Trophoblast cell (in vitro differentiated cells and primary cell): ENCODE data around the gene KIF26B.

Experiments
- DNase-seq, 2 donors: peaks; one replicate each; pipeline ENCODE4 v3.0.0-alpha.2; 2016
- H2AFZ ChIP-seq: 2 replicates; pipeline ENCODE4 v1.6.1; 2013; ENCODE audit warnings: low read length, moderate library complexity, mild to moderate bottlenecking; ENCODE audit not compliant: insufficient read depth, poor library complexity
- H2AK5ac ChIP-seq: 2 replicates; pipeline ENCODE4 v1.6.1; 2013; ENCODE audit warnings: mild to moderate bottlenecking, low read length
- H2BK120ac ChIP-seq: 2 replicates; pipeline ENCODE4 v1.6.1; 2013; ENCODE audit warnings: low read length, mild to moderate bottlenecking, moderate library complexity; ENCODE audit not compliant: insufficient read depth, poor library complexity
- H2BK12ac ChIP-seq: 2 replicates; pipeline ENCODE4 v1.6.1; 2013; ENCODE audit warnings: mild to moderate bottlenecking, low read length, moderate library complexity
- H2BK5ac ChIP-seq: 2 replicates; pipeline ENCODE4 v1.6.1; 2013; ENCODE audit warnings: low read length, low read depth, moderate library complexity, mild to moderate bottlenecking; ENCODE audit not compliant: poor library complexity
- H3K14ac ChIP-seq: 2 replicates; pipeline ENCODE4 v1.6.1; 2013; ENCODE audit warnings: mild to moderate bottlenecking, low read length
- H3K18ac ChIP-seq: 2 replicates; pipeline ENCODE4 v1.6.1; 2013; ENCODE audit warnings: mild to moderate bottlenecking, low read length
- H3K23ac ChIP-seq: 2 replicates; pipeline ENCODE4 v1.6.1; 2013; ENCODE audit warnings: low read length
- H3K27ac ChIP-seq: 2 replicates; pipeline ENCODE4 v1.5.1; 2013; ENCODE audit warnings: low read depth, mild to moderate bottlenecking, inconsistent platforms, low read length, moderate library complexity
- H3K27me3 ChIP-seq: 2 replicates; pipeline ENCODE4 v1.6.1; 2013; ENCODE audit warnings: inconsistent platforms, mild to moderate bottlenecking, low read length, moderate library complexity; ENCODE audit not compliant: insufficient read depth
- H3K36me3 ChIP-seq, 2 experiments: 1 replicate in 1 of 2; 2 replicates in 1 of 2; pipeline ENCODE4 v1.6.1; 2013; ENCODE audit warnings: low read length in 2 of 2, mild to moderate bottlenecking in 2 of 2, moderate library complexity in 1 of 2; ENCODE audit not compliant: insufficient read depth in 2 of 2, control insufficient read depth in 1 of 2
- H3K4ac ChIP-seq: 2 replicates; pipeline ENCODE4 v1.6.1; 2013; ENCODE audit warnings: low read depth, mild to moderate bottlenecking, low read length, moderate library complexity
- H3K4me1 ChIP-seq, 2 experiments: 1 replicate in 1 of 2; 2 replicates in 1 of 2; pipeline ENCODE4 v1.6.1; 2013; ENCODE audit warnings: low read length in 2 of 2, mild to moderate bottlenecking in 2 of 2, moderate library complexity in 1 of 2; ENCODE audit not compliant: insufficient read depth in 2 of 2, control insufficient read depth in 1 of 2
- H3K4me2 ChIP-seq: 2 replicates; pipeline ENCODE4 v1.6.1; 2013; ENCODE audit warnings: inconsistent platforms, mild to moderate bottlenecking, low read length, moderate library complexity
- H3K4me3 ChIP-seq: 2 replicates; pipeline ENCODE4 v1.5.1; 2013; ENCODE audit warnings: mild to moderate bottlenecking, low read depth, low read length, inconsistent platforms
- H3K79me1 ChIP-seq: one replicate; pipeline ENCODE4 v1.6.1; 2013; ENCODE audit warnings: low read length
- H3K79me2 ChIP-seq: 2 replicates; pipeline ENCODE4 v1.6.1; 2013; ENCODE audit warnings: low read length, mild to moderate bottlenecking; ENCODE audit not compliant: control insufficient read depth, insufficient read depth, poor library complexity
- H3K9ac ChIP-seq: 2 replicates; pipeline ENCODE4 v1.6.1; 2013; ENCODE audit warnings: mild to moderate bottlenecking, low read length
- H3K9me3 ChIP-seq: 2 replicates; pipeline ENCODE4 v1.6.1; 2013; ENCODE audit warnings: low read depth, mild to moderate bottlenecking, control low read depth, inconsistent platforms, low read length; ENCODE audit not compliant: insufficient read depth
- H4K12ac ChIP-seq: 2 replicates; pipeline ENCODE4 v1.6.1; 2013; ENCODE audit warnings: low read depth, mild to moderate bottlenecking, low read length, moderate library complexity
- H4K8ac ChIP-seq: 2 replicates; pipeline ENCODE4 v1.6.1; 2013; ENCODE audit warnings: low read depth, mild to moderate bottlenecking, low read length, moderate library complexity
- H4K91ac ChIP-seq: one replicate; pipeline ENCODE4 v1.6.1; 2013; ENCODE audit warnings: low read depth, mild to moderate bottlenecking, low read length, moderate library complexity
- WGBS: extraction: QIAGEN DNeasy Blood & Tissue Kit; methylation state at CpG from one replicate; pipeline ENCODE4 v1.1.7; 2013; ENCODE audit warnings: missing lambda C conversion rate; ENCODE audit not compliant: insufficient read length, insufficient coverage; ENCODE audit errors: extremely low coverage; 5-methylcytosine and 5-hydroxymethylcytosine counted together

The KIF26B gene

DNA sequence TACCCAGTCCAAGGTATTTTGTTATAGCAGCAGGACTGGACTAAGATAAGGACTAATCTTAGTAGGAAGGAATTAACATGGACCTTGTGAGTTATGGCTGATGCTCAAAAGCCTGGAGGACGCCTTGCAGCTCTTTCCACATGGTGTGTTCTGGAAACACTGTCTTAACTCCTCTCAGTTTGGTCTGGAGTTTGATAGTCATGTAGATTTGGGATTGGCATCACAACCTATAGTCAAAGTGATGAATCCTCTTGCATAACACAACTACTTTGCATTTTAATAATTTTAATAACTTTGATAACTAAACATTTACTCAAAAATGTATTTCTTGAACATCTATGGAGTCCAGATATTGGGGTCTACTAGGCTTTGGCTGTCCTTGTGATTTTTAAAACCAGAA lies 293.7 kb downstream of the KIF26B start:
- H3K9ac ChIP-seq, result no peak overlapping the region
- no peak overlapping the region for H3K18ac ChIP-seq
- no peak overlapping the region for H2BK120ac ChIP-seq
- H3K79me1 ChIP-seq, result no peaks in the 10 kb centered on the region
- peaks cover 0 to 1% of the 10 kb centered on the region in 2 experiments for H3K36me3 ChIP-seq
- no peak overlapping the region for H3K23ac ChIP-seq
- no peaks in the 10 kb centered on the region for H3K27me3 ChIP-seq
- no peak overlapping the region for H3K4me3 ChIP-seq
- no peak overlapping the region for H4K8ac ChIP-seq
- no peak for DNase-seq
- no peak overlapping the region for H3K4ac ChIP-seq
- no CpG with 5 or more reads among the region's 1 CpG for WGBS
- no peak overlapping the region for H4K91ac ChIP-seq
- H4K12ac ChIP-seq, result no peak overlapping the region
- H3K14ac ChIP-seq, result no peak overlapping the region
- no peak overlapping the region for H2AFZ ChIP-seq
- no peak overlapping the region for H2AK5ac ChIP-seq
- no peaks in the 10 kb centered on the region for H3K9me3 ChIP-seq
- no peak overlapping the region for H2BK12ac ChIP-seq
- H2BK5ac ChIP-seq, result no peak overlapping the region
- peaks cover 6 to 9% of the 10 kb centered on the region in 2 experiments for H3K4me1 ChIP-seq
- no peak overlapping the region for H3K4me2 ChIP-seq
- H3K79me2 ChIP-seq, result no peaks in the 10 kb centered on the region
- H3K27ac ChIP-seq, result no peak overlapping the region

DNA sequence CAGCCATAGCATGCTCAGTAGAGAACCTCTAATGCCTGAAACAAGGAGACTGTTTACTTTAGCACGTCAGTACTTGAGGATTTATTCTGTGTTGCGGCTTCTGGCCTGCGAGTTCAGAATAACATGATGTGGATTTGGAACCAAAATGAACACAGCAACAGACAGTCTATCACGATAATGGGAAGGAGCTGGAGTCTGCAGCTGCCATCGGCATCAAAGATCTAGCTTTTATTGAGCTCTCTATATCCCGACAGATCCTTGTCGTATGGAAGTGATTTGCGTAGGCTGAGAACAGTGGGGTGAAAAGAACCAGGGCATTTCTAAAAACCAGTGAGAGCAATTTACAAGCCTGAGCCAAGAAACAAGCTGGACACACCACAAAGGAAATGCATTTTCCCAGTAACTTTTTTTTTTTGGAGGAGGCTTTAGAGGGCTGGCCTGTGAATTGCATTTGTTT lies 294.2 kb downstream of the KIF26B start:
- Histone ChIP-seq H4K8ac (no peak overlapping the region), H3K23ac (no peak overlapping the region), H3K79me2 (no peaks in the 10 kb centered on the region), H3K4me2 (no peak overlapping the region), H2AK5ac (no peak overlapping the region), H2BK5ac (no peak overlapping the region), H3K14ac (no peak overlapping the region), H4K12ac (no peak overlapping the region), H3K27ac (no peak overlapping the region), H3K27me3 (no peaks in the 10 kb centered on the region), H3K4me3 (no peak overlapping the region), H4K91ac (no peak overlapping the region), H2AFZ (no peak overlapping the region), H3K4ac (no peak overlapping the region), H3K9ac (no peak overlapping the region), H2BK120ac (no peak overlapping the region), H3K9me3 (no peaks in the 10 kb centered on the region), H2BK12ac (no peak overlapping the region), H3K4me1 (peaks cover 5 to 8% of the 10 kb centered on the region in 2 experiments), H3K36me3 (peaks cover 0 to 1% of the 10 kb centered on the region in 2 experiments), H3K79me1 (no peaks in the 10 kb centered on the region), H3K18ac (no peak overlapping the region)
- no peak for DNase-seq
- no CpG with 5 or more reads among the region's 8 CpGs for WGBS

DNA sequence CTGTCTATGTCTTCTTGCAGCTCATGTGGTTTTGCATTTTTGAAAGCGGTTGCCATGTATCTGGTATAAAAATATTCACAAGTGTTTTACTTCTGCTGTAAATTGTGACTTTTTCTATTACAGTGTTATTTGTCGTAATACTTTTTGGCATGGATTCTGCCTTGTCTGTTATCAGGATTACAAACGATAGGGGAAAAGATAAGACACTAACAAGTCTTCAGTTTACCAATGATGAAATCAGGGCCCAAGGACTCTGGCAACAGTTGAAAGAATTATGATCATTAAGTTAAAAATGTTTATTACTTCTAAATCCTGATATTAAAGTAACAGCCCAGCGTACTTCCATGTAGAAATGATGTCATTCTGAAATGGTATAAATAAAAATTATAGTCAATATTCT lies 298.8 kb downstream of the KIF26B start:
- no peak overlapping the region for H3K4me2 ChIP-seq
- H3K36me3 ChIP-seq, result no peaks in the 10 kb centered on the region
- no peak overlapping the region for H4K12ac ChIP-seq
- no peak overlapping the region for H3K9ac ChIP-seq
- peaks cover 5% of the 10 kb centered on the region for H3K79me1 ChIP-seq
- no CpG with 5 or more reads among the region's 4 CpGs for WGBS
- peaks cover 5 to 8% of the 10 kb centered on the region in 2 experiments for H3K4me1 ChIP-seq
- no peak overlapping the region for H3K23ac ChIP-seq
- no peak overlapping the region for H2AFZ ChIP-seq
- no peak overlapping the region for H2AK5ac ChIP-seq
- H3K4ac ChIP-seq, result no peak overlapping the region
- H4K91ac ChIP-seq, result no peak overlapping the region
- no peak for DNase-seq
- H3K27ac ChIP-seq, result no peak overlapping the region
- no peaks in the 10 kb centered on the region for H3K27me3 ChIP-seq
- no peak overlapping the region for H2BK120ac ChIP-seq
- H3K14ac ChIP-seq, result no peak overlapping the region
- no peak overlapping the region for H2BK5ac ChIP-seq
- H3K18ac ChIP-seq, result no peak overlapping the region
- no peak overlapping the region for H3K4me3 ChIP-seq
- no peak overlapping the region for H2BK12ac ChIP-seq
- no peaks in the 10 kb centered on the region for H3K9me3 ChIP-seq
- no peaks in the 10 kb centered on the region for H3K79me2 ChIP-seq
- no peak overlapping the region for H4K8ac ChIP-seq

DNA sequence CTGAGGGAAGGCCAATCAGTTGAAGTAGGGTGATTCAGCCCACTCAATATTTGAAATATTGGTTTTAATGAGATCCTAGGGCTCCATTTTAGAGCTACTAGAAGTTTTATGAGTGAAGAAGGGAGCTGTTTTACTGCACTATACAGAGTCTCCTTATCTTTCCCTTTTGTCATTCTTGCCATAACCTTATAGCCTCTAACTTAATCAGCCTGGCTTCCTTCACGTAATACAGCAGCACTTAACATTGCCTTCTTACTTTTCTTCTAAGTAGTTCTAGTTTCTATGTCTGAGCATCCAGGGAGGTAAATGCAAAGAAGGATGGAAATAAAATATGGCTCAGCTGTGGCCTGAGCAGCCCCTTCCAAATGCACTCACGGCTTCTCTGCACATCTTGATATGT lies 299.3 kb downstream of the KIF26B start:
- Histone ChIP-seq H3K9me3 (no peaks in the 10 kb centered on the region), H4K91ac (no peak overlapping the region), H2AK5ac (no peak overlapping the region), H2AFZ (no peak overlapping the region), H3K27ac (no peak overlapping the region), H3K27me3 (no peaks in the 10 kb centered on the region), H3K79me1 (peaks cover 5% of the 10 kb centered on the region), H2BK12ac (no peak overlapping the region), H2BK120ac (no peak overlapping the region), H2BK5ac (no peak overlapping the region), H3K4ac (no peak overlapping the region), H3K18ac (no peak overlapping the region), H3K36me3 (no peaks in the 10 kb centered on the region), H3K14ac (no peak overlapping the region), H3K4me3 (no peak overlapping the region), H3K9ac (no peak overlapping the region), H4K8ac (no peak overlapping the region), H3K4me2 (no peak overlapping the region), H3K79me2 (no peaks in the 10 kb centered on the region), H4K12ac (no peak overlapping the region), H3K23ac (no peak overlapping the region), H3K4me1 (peaks cover 5 to 8% of the 10 kb centered on the region in 2 experiments)
- no CpG with 5 or more reads among the region's 2 CpGs for WGBS
- DNase-seq, result no peak
